Activated T-cell treated with anti-CD3 and anti-CD28 coated beads for 4 hours (primary cell): Measurements from ENCODE around the gene FYN.

Experiments
- DNase-seq: peaks from one replicate; pipeline ENCODE4 v3.0.0-alpha.2; 2020

Gene FYN

DNA sequence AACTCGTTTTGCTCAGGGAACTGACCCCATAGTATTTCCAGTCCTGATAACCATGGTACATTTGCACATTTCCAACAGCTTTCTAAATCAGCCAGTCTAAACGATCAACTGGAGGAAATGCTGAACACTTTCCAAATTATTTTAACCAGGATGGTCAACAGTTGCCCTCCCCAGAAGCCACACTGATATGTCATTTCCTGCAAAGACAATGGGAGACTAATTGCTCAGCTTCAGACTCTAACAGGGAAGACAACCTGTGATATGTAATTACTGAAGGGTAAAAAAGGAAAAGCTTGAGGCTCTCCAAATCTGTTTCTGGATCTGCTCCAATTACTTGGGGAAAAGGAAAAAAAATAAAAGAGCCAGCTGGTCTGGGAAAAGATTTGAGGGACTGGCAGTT is 88.8 kb downstream of the FYN start:
- no peak for DNase-seq

DNA sequence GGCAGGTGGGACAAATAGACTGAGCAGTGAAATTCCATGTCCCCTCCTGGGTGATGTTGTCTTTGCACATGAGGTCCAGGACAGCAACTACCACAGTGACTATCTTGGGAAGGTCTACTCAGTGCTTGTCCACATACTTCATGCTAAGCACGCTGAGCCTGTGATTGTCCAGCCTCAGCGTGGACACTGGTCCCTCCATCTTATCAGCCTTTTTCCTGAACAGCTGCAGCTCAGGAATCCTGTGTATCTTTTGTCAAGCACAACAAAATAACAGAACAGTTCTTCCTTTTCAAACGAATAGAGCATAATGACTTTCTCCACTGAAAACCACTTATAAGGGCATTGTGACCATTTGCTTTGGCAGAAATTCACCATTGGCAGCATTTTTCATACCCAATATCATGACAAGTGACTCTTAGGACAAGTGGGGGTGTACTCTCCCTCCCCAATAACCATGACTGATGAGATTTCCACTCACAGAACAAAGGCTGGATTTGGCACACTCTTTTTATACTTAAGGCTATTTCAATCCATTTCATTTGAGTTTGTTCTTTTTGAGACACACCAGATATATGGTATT is 90.3 kb downstream of the FYN start:
- no peak for DNase-seq

DNA sequence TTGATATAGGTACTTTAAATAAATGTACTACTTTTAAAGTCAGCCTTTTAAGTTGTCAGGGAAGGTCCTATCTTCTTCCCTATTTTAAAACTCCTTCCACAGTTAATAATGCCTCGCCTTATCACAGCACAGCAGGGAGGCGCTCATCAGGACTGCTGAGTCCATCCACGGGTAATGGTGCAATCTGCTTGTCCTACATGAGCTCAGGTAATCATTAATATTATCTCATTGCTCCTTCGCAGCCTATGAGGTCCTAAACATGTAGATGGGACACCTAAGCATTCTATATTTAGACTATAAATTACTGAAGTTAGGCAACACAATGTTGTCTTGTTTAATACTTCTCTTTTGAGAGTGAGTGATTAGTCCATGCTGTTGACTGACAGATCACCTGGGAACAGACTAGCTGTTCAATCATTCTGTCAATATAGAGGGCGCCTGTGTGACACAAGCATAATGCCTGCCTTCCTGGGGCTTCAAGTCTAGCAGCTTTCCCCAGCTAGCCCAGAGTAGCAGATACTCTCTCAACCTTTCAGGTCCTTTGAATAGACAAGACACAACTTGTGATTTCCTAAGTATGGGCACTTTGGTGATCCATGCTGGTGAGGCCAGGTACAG is 91.0 kb downstream of the FYN start:
- no peak for DNase-seq

DNA sequence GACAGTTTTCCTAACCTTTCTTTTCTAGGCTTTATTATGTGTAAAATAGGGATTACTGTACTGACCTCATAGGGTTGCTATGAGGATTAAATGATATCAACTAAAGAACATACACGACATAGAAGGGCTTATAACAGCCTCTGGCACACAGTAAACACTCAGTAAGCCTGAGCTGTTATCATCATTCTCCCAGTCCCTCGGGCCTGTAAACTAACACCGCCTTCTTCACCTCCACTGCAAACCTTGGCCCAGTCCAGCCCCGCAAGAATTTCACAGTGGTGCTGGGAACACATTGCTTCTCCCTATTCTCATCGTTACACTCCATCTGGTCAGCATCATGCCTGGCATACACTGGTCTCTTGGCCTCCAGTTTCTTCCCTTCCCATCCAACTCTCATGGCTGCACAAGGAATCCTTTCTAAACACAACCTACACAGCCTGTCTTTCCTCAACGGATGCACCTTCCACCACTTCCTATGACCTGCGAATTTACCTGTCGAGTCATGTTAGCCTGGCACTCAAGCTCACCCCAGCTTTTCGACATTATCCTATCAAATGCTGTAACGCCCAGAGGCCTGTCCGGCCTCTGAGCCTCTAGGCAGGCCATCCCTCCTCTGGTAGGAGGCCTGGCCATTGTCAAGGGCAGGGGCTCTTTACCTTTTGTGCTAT is 92.1 kb downstream of the FYN start:
- DNase-seq, result no peak

DNA sequence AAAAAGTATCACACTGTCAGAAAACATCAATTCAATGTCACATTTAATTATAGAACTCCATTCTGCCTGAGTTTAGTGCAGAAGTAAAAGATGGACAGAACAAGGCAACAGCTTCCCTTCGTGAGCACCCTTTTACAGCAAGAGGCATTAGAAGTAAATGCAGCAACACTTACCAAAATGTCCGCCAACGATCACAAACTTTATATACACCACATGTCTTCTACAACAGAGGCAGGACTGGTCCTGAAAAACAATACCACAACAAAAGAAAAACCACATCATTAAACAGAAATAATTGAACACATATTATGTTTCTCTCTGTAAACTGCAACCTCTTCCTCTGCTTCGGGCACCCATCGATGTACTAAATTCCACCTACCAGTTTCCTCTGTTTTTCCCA is 92.9 kb downstream of the FYN start:
- no peak for DNase-seq

DNA sequence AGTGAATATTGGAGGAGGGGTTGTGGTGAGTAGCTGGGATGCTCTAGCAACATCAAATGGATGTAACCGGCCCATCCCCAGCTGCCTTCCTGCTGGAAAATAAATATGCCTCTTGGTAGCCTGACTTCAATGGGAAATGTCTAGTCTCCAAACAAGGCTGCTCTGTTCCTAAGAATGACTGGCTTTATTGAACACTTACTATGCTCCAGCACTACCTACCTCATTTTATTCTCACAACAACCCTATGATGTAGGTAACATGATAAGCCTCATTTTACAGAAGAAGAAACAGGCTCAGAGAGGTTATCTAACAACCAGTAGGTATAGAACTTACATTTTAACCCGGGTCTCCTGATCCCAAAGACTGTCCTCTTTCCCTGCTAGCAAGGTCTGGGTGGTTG is 93.6 kb downstream of the FYN start:
- DNase-seq, result no peak

DNA sequence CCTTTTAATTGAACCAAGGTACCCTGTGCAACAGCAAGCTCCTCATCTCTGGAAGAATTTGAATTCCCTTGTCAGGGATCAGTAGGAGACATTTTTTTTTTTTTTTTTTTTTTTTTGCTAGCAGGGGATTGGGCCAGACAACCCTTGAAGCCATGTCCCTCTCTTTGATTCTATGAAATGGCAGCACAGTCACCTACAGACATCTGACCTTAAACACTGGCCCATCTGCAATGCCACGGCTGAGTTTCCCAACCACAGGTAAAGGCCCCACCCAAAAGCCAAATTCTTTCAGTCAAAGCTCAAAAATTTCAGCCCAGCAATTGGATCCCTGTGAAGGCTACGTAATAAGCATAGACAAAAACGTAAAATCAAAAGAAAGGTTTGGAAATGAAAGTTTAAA is 94.2 kb downstream of the FYN start:
- no peak for DNase-seq

DNA sequence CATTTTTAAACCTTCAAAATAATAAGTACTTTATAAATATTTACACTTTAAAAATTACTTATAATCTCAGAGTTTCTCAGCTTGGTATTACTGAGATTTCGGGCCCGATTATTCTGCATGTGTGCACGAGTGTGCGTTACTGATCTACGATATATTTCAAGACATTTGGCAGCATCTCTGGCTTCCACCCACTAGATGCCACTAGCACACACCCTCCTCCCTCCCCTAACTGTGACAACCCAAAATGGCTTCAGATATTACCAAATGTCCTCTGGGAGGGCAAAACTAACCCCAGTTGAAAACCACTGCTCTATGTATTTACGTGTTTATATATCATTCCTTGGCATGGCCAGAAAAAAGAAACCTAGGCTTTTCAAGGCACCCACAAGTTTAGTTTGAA is 95.9 kb downstream of the FYN start:
- DNase-seq, result no peak

DNA sequence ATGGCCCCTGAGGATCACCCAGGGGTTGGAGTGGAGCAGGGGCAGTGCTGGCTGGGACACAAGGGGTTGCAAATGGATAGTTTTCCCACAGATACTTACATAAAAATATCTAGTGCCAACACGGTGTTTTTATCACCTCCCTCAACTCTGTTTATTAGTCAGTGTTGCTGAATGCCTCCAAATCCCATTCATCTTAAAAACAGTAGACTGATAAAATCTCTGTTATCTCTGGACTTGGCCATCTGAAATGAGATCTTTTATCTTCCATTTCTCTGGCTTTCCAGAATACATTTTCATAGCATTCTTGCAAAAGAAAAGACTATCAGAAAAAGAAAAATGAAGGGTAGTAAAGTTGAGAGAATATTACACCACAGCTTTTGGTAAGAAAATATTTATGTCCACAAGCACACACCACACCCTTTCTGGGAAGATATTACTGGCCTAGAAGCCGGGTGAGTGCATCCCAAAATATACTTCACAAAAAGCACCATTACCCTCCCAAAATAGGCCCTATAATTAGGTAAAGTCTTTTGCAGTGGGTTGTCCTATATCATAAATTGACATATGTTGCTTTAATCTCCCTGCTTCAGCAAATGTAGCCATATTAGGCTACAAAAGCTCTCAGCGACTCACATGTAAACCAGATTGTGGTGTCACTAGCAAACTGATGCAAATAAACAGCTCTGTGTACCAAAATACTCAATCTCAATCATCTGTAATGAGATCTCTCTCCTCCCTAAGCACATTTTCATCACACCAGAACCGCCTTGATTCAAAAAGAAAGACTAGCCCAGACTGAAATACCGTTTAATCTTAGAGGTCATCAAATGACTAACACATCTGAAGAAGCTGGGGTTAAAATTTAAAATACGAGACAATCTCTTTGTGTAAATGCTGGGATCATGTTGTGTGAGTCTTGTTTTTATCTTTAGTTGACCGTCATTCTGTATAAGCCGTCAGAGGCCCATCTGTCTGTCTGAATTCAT is 96.7 kb downstream of the FYN start:
- no peak for DNase-seq

DNA sequence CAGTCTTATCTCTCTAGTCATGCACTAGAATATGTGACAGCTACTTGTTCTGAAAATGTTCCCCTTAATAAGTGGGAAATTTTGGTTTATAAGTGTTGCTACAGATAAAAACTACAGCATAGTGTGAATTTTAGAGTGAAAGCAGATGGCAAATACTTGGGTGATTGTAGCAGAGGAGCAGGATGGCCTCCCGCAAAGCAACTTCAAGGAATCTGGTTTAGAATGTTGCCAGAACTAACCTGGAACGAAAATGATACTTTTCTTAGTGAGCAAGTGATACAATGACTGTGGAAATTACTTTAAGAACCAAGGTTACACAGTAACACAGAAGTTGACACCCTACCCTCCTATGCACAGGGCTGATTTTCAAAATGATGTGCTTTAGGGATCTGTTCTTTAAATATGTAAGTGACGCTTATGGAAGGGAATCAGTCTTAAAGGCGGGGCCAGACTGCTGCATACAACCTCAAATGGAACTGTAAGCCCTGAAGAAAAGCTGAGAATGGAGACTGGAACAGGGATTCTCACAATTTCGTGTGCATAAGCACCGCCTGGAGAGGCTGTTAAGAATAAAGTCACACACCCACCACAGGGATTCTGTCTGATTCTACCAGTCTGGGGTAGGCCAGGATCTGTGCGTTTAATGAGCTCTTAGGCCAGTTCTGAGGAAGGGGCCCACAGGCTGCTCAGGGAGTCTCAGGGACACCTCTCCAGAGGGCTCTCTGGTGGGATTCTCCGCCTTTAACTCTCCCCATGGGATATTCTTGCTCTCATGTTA is 97.9 kb downstream of the FYN start:
- no peak for DNase-seq

DNA sequence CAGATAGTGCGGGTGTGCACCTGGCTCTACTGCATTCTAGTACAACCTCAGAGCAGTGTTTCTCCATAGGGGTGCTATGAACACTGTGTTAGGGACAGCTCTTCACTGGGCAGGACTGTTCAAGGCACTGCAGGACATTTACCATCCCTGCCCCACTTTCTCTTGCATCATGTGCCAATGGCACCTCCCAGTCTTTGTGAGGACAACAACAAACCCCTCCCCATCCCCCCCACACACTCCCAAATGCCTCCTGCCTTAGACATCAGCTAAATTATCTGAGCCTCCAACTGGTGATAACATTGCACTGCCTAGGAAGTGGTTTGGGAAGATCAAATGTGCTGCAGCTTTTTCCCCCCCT is 98.9 kb downstream of the FYN start:
- no peak for DNase-seq

DNA sequence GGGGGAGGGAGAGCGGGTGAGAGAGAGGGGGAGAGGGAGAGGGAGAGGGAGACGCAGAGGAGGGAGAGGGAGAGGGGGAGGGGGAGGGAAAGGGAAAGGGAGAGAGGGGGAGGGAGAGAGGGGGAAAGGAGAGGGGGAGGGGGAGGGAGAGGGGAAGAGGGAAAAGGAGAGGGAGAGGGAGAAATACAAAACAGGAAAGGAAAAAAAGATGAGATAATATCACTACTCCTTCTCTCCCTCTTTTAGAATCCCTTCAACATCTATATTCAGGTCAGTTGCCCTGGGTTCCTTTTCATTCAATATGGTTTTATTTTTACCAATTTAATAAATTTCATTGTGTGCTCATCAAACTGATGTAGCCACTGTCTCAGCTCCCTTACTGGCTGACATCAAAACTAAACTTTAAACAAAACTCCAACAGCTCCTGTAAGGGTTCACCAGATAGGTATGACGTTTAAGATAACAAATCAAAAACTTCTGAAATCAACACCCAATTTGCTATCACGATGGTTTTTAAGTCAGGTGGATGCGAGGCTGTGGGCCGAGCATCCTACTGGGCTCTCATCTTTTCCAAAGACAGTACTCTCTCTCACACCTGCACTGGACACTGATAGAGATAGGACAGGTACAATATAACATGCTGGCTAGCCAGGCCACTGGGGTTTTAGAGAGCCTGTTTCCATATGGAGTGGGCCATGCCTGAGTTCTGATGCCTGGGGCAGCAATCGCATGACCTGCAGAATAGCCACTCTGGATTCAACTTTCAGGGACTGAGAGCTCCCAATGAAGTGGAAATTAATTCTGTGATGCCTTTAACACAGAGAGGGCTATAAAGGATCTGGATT is 99.5 kb downstream of the FYN start:
- DNase-seq, result no peak

DNA sequence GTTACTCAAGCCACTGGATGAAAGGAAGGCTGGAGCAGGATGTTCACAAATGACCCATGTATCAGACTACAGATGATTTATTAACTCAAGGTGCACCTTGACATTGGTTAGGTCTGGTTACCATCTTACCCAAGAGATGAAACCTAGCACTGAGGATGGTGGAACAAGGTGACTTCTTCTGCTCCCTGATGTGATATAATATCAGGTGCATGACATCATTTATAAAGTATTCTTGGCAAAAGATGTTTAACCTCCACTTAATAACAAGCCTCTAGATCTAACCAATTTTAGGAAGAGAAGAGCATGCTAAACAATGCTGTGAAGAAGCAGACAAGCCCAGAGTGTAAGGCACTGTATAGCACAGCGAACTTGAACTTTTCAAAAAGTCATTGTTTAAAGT is 100.9 kb downstream of the FYN start:
- no peak for DNase-seq

DNA sequence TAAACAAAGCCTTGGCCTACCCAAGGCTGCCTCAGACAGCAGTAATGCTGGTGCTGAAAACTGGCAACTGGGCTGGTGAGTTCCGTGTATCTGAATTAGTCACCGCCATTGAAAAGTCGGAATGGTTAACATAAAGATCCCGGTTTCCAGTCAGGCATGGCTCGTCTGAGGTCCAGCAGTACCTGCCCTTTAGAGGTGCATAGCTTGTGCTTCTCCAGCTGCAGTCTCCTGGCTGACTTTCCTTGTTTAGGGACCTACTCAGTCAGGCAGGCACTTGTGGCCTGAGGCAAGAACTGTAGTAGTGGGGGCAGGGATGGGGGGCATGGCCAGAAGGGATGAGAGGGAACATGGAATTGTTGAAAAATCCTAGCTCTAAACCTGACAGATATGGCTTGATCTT is 101.6 kb downstream of the FYN start:
- no peak for DNase-seq

DNA sequence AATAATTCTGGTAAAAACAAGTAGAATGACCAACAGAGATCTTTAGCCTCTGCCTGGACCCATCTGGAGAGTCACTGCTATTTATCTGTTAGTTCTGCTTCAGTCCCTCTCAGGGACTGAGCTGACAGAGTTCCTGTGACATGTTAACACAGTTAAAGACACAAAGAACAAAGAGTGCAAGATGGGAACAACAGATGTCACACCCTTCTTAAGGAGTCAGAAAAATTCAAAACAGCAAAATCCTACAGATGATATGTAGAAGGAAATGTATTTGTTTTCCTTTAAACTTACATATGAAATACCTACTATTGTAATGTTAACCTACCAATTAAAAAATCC is 102.2 kb downstream of the FYN start:
- DNase-seq, result no peak

DNA sequence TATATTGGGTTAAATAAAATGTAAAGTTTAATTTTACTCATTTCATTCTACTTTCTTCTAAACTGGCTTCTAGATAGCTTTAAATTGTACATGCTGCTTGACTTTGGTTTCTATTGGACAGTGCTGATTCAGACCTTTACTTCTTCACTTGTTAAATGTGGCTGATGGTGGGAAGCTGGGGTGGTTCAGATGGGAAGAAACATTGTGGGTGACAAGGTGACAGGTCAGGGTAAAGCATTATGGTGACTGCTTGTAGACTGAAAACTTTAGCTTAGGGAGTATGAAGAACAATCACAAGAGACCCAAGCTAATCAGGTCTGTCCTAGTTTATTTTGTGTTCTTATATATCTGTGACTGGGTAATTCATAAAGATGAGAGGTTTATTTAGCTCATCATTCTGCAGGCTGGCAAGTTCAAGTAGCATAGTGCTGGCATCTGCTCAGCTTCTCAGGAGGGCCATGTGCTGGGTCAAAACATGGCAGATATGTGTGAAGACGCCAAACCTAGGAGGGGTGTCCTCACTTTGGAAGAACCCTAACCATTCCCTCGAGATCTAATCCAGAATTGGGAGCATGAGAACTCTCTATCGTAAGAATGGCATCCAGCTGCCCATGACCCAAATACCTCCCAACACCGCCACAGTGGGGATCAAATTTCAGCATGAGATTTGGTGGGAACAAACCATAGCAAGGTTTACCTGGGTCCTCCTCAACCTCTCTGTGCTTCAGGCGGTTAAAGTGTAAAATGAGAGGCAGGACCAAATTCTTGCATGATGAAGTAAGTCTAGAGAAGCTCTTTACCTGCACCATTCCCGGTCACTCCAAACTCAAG is 102.8 kb downstream of the FYN start:
- no peak for DNase-seq

DNA sequence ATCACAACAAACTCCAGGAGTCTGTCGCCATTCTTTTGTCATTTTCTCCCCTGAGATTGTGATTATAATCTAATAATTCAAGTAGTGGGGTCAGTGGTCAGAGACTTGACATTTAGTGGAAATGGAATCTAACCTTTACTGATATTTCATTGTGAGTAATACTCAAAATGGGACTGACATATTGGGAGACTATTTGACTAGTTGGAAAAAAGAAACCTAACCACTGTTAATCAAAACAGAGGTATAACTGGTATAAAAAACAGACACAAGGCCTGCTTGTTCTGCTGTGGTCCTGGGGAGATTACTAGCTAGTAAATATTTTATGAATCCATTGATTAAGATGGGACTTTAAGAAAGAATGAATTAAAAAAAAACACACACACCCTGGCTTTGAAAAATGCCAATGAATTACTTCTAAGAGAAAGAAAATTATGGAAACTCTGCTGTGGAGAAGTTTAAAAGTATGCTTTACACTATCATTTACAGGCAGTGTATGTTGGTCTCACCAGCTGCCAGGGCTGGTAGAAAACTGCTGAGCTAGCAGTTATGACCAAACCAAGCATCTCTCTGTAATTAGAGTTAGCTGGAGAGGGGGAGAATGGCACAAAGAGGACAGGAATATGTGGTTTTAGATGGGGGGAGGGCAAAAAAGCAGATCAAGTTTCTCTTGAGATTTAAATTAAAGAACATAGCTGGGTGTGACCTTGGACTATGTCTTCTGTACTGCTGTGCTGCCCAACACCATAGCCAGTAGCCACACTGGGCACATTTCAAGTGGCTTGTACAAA is 103.7 kb downstream of the FYN start:
- DNase-seq, result no peak

DNA sequence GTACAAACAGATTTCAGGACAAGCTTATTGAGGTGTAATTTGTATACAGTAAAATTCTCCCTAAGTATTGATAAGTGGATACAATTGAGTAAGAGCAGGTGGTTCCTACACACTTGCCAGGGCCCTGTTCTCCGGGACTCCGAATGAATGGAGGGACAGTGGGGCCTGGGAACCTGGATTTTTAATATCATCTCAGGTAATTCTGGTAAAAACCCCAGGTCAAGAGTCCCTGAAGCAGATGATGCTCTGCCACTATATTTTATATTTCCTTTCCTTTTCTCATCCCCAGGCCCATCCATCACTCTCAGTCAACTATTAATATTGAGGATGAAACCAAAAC is 104.9 kb downstream of the FYN start:
- no peak for DNase-seq

DNA sequence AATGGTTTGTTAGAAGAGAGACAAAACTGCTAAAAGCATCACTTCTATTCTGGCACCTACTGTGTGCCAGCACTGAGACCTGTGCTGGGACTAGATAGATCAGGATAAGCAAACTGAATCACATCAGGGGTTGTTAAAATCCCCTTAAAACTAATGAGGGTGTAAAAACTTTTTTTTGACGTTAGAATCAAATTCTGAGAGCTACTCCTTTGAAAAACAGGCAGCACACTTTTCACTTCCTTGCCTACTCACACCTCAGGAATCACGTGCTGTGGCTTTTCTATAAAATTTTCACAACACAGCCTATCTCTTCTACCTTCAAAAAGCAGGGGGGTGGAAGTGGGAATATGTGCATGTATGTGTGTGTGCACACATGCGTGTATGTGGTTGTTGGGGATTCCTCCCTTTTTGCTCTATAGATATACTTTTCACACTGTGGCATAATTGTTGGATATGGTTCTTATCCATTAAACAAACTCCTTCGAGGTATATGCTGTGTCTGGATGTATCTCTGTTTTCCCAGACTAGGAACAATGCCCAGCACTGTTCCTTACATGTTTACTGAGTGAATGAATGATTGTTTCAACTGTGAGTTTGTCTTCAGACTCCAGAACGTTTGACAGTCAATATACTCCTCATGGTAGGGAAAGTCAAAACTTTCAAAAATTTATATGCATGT is 105.4 kb downstream of the FYN start:
- DNase-seq, result no peak
